OCI-LY7 (cell line): ENCODE results near the gene BACH2.

ENCODE experiments used
- CTCF ChIP-seq: fragments of 200-600 bp; sonication (generic); conservative IDR thresholded peaks from 2 replicates; pipeline ENCODE4 v1.5.1; 2014; ENCODE audit warnings: mild to moderate bottlenecking, antibody characterized with exemption, low read length, moderate library complexity, mixed read lengths
- EZH2phosphoT487 ChIP-seq: fragments of 200-600 bp; sonication (generic); IDR thresholded peaks from 2 replicates; pipeline ENCODE4 v1.6.1; 2018; ENCODE audit warnings: low read depth, borderline replicate concordance, mild to moderate bottlenecking, mixed run types, antibody characterized with exemption, low read length, moderate library complexity, mixed read lengths

- peak; percentile 89 for TF ChIP-seq CTCF
- no peak for TF ChIP-seq EZH2phosphoT487
These were observed 351.7 kb downstream of the BACH2 start for GRCh38 chr6:89944826-89945407.
